GM12878 (cell line): Measurements from ENCODE around the gene JPH4. TPM values are rescaled to one million over a fixed set of nuclear protein-coding genes. Genes with fewer than 3 reads are reported as not detected.

ENCODE experiments used
- ATAC-seq: fragments of 200-7000 bp; cut with Tn5 transposase; 3 replicates; pipeline ENCODE4 v1.9.1; 2020; ENCODE audit warnings: mild to moderate bottlenecking, moderate library complexity
- BruUV-seq: library from RNA; stranded (reverse); fragments of 400-500 nt; replicated peaks from 2 replicates; lab custom pipeline; 2021; lab: Mats Ljungman, UMichigan
- CTCF ChIA-PET: fragments of 300-600 bp; sonication (Branson Sonifier 250); formaldehyde crosslinking; extraction: SDS; loops from one replicate; lab custom pipeline; 2021; ENCODE audit warnings: inconsistent platforms; lab: Yijun Ruan, JAX
- POLR2A ChIA-PET: fragments of 350-600 bp; formaldehyde crosslinking; extraction: SDS; loops from one replicate; lab custom pipeline; 2021; ENCODE audit warnings: inconsistent platforms; lab: Charles Lee
- RAD21 ChIA-PET: fragments of 300-600 bp; sonication (Branson Sonifier 250); formaldehyde crosslinking; loops from one replicate; lab custom pipeline; 2023; ENCODE audit warnings: antibody characterized with exemption; ENCODE audit not compliant: unreplicated experiment; lab: Charles Lee
- SMC1A ChIA-PET: fragments of 300-600 bp; sonication (Branson Sonifier 250); formaldehyde crosslinking; loops from one replicate; lab custom pipeline; 2023; ENCODE audit not compliant: unreplicated experiment, uncharacterized antibody; lab: Charles Lee
- DNase-seq: peaks from one replicate; pipeline ENCODE4 v3.0.0-alpha.2; 2011; ENCODE audit warnings: low read depth, low spot score
- FAIRE-seq: peaks from 3 replicates; lab custom pipeline; 2011; peaks lifted over from hg19 to GRCh38; lab: Jason Lieb, UNC
- H2AFZ ChIP-seq: 2 replicates; pipeline ENCODE4 v1.6.0; 2011; ENCODE audit warnings: low read depth, low read length, control low read depth; ENCODE audit not compliant: control insufficient read depth
- H3K27ac ChIP-seq: 2 replicates; pipeline ENCODE4 v1.5.1; 2011; ENCODE audit warnings: control low read depth; ENCODE audit not compliant: control insufficient read depth, insufficient read depth
- H3K27me3 ChIP-seq, 2 experiments: replicated peaks in 1 of 2; 2 replicates each; pipeline versions ENCODE4 v1.6.0 to v1.6.1; 2011; ENCODE audit warnings: low read length in 1 of 2; ENCODE audit not compliant: control insufficient read depth in 2 of 2, insufficient read depth in 2 of 2
- H3K36me3 ChIP-seq, 2 experiments: 2 replicates each; pipeline ENCODE4 v1.5.1; 2011; ENCODE audit warnings: low read length in 1 of 2; ENCODE audit not compliant: control insufficient read depth in 2 of 2, insufficient read depth in 2 of 2
- H3K4me1 ChIP-seq: 2 replicates; pipeline ENCODE4 v1.6.1; 2011; ENCODE audit warnings: mild to moderate bottlenecking, low read length, moderate library complexity, mixed read lengths; ENCODE audit not compliant: control insufficient read depth, insufficient read depth
- H3K4me2 ChIP-seq: 2 replicates; pipeline ENCODE4 v1.6.0; 2011; ENCODE audit warnings: control low read depth; ENCODE audit not compliant: control insufficient read depth, insufficient read depth
- H3K4me3 ChIP-seq: fragments of 200-600 bp; sonication (generic); 2 replicates; pipeline ENCODE4 v1.5.1; 2016
- H3K79me2 ChIP-seq: 2 replicates; pipeline ENCODE4 v1.6.0; 2011; ENCODE audit warnings: low read length; ENCODE audit not compliant: control insufficient read depth, insufficient read depth
- H3K9ac ChIP-seq: 2 replicates; pipeline ENCODE4 v1.8.0; 2011; ENCODE audit warnings: low read length, control low read depth, mixed read lengths; ENCODE audit not compliant: control insufficient read depth, insufficient read depth
- H3K9me3 ChIP-seq: replicated peaks from 3 replicates; pipeline ENCODE4 v1.5.1; 2011; ENCODE audit warnings: mild to moderate bottlenecking, low read length; ENCODE audit not compliant: control insufficient read depth, insufficient read depth
- H4K20me1 ChIP-seq: 2 replicates; pipeline ENCODE4 v1.6.0; 2011; ENCODE audit not compliant: control insufficient read depth, insufficient read depth
- EGR1 ChIP-seq, 2 experiments: IDR thresholded peaks; 1 replicate in 1 of 2; 2 replicates in 1 of 2; pipeline ENCODE4 v1.6.1; 2011 to 2012; ENCODE audit warnings: low read depth in 2 of 2, low read length in 2 of 2, borderline replicate concordance in 1 of 2, mild to moderate bottlenecking in 1 of 2, moderate library complexity in 1 of 2
- GATAD2B ChIP-seq: fragments of 450-650 bp; conservative IDR thresholded peaks from 2 replicates; pipeline ENCODE4 v1.6.1; 2017; ENCODE audit warnings: low read depth, mild to moderate bottlenecking, moderate library complexity
- MYB ChIP-seq: fragments of 150-350 bp; IDR thresholded peaks from 2 replicates; pipeline ENCODE4 v1.6.1; 2014; ENCODE audit warnings: mild to moderate bottlenecking, low read depth, low read length, borderline replicate concordance
- NR2C2 ChIP-seq: IDR thresholded peaks from 2 replicates; pipeline ENCODE4 v1.6.1; 2011; ENCODE audit warnings: borderline replicate concordance, low read depth; ENCODE audit not compliant: control insufficient read depth, insufficient read length
- POU2F2 ChIP-seq: IDR thresholded peaks from 3 replicates; pipeline ENCODE4 v1.6.1; 2011; ENCODE audit warnings: low read depth, mild to moderate bottlenecking, low read length, borderline replicate concordance
- RB1 ChIP-seq: fragments of 450-650 bp; formaldehyde crosslinking; IDR thresholded peaks from 2 replicates; pipeline ENCODE4 v1.6.1; 2017; ENCODE audit warnings: mild to moderate bottlenecking, borderline replicate concordance
- TCF7 ChIP-seq: IDR thresholded peaks from 2 replicates; pipeline ENCODE4 v1.6.1; 2014; ENCODE audit warnings: antibody characterized with exemption, borderline replicate concordance
- ZNF217 ChIP-seq: fragments of 450-650 bp; IDR thresholded peaks from 2 replicates; pipeline ENCODE4 v1.6.1; 2017; ENCODE audit warnings: antibody characterized with exemption, mild to moderate bottlenecking
- ZZZ3 ChIP-seq: IDR thresholded peaks from 2 replicates; pipeline ENCODE4 v1.6.1; 2011; ENCODE audit warnings: low read depth; ENCODE audit not compliant: control insufficient read depth, insufficient read length
- WGBS: methylation state at CpG from one replicate; pipeline ENCODE4 v1.1.6; 2016; ENCODE audit warnings: low lambda C conversion rate; ENCODE audit not compliant: insufficient replicate concordance, insufficient coverage; ENCODE audit errors: missing lambda C conversion rate; 5-methylcytosine and 5-hydroxymethylcytosine counted together
- in situ Hi-C: fragments of 300-500 bp; cut with MboI; formaldehyde crosslinking; loops from 9 replicates; pipeline ENCODE4 v1.14.3; 2018; ENCODE audit warnings: mixed read lengths
- intact Hi-C: fragments of 100-400 bp; cut with micrococcal nuclease; formaldehyde crosslinking; loops from one replicate; pipeline ENCODE4 v1.14.2; 2022; ENCODE audit not compliant: unreplicated experiment
- polyA plus RNA-seq, 11 experiments: library from polyadenylated mRNA; depleted of rRNA in 4 of 11; unstranded in 6 of 11; stranded (reverse) in 5 of 11; fragments of >200 nt; fragmentation: Nextera tagmentation in 4 of 11; fragmentation: Illumina TruSeq in 1 of 11; extraction: Ambion mirVana in 4 of 11; extraction: Trizol in 1 of 11; gene quantifications; 1 replicate in 1 of 11; 2 replicates in 10 of 11; pipeline versions ENCODE4 v1.2.1 to v1.2.3, GENCODE V29; 2011 to 2016; ENCODE audit warnings: inconsistent platforms in 2 of 11, missing spikeins in 2 of 11, low read depth in 1 of 11
- total RNA-seq, 4 experiments: library from RNA; depleted of rRNA in 3 of 4; stranded (reverse); fragments of >200 nt in 3 of 4; fragmentation: Illumina TruSeq in 1 of 4; extraction: Trizol in 1 of 4; gene quantifications; 2 replicates each; pipeline versions ENCODE4 v1.2.1 to v1.2.3, GENCODE V29; 2013 to 2021
- TF ChIP-seq, protein P1 (sequence below): IDR thresholded peaks from 2 replicates; pipeline ENCODE4 v1.6.1; 2012; ENCODE audit warnings: low read depth, low read length, improper control_type of control experiment
- TF ChIP-seq, protein P2 (sequence below): IDR thresholded peaks from 2 replicates; pipeline ENCODE4 v1.6.1; 2011; ENCODE audit warnings: mild to moderate bottlenecking, low read depth, low read length, moderate library complexity; ENCODE audit not compliant: insufficient replicate concordance

JPH4 gene
- total and polyA plus RNA-seq, 10 of the 15 experiments (the other 5 are each of a cell fraction or from before 2014, with no cell fraction given) = 0.48 to 10.3 (median 3.8) TPM

DNA sequence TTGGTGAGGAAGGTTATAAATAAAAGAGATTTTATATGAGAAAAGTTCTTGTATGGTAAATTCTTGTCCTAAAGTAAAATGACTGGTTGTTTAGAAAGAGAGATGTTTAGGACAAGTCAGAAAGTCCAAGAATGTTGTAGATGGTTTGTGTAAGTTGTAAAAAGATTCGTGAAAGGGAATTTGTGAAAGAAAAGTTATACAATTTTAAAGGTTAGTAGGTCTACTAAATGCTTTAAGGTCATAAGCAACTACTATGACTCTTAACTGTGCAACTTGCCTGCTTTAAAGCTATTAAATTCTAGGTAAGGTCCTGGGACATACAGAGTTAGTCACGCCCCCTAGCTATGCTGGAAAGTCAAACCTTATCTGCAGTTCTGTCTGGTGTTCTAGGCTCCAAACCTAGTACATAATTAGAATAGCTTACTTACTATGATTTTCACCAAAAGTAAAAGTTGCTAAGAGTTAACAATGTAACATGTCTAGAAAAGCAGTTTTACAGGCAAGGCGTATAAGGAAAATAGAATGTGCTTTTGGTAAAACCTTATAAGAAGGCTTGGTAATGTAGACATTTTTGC, 46.3 kb upstream of the JPH4 start:
- no TSS peak for BruUV-seq
- in situ Hi-C loops = no loop called here
- SMC1A ChIA-PET = interaction anchor here (1.0 kb wide), 1 partner anchor 13 kb away, joined by 3 read pairs; no protein-coding TSS in a partner anchor

DNA sequence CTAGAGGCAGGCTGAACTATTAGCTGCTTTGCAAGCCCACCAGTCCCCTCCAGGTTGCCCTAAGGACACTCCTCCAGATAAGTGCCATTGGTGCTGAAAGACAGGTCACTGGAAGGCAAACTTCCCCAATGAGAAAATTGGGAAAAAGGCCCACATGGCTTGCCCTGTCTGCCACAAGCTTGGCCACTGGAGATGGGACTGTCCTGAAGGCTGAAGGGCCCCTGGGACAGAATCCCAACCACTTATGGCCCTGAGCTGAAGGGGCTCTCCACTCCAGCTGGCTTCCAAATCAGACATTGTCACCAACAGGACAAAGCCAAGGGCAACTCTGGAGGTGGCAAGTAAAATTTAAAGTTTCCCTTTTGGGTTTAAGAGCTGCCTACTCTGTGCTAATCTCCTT, 45.4 kb upstream of the JPH4 start:
- no peaks in the 10 kb centered on the region for H3K36me3 ChIP-seq
- in situ Hi-C loops = no loop called here
- TF ChIP-seq EGR1 (IDR thresholded peaks at IDR 0.05; ENCODE audit: borderline replicate concordance in 1 of 2, low read depth in 2 of 2, low read length in 2 of 2) (no peak), GATAD2B (no peak), NR2C2 (no peak), ZNF217 (no peak), POU2F2 (no peak), RB1 (no peak), TCF7 (no peak)
- TF ChIP-seq, protein P1, sequence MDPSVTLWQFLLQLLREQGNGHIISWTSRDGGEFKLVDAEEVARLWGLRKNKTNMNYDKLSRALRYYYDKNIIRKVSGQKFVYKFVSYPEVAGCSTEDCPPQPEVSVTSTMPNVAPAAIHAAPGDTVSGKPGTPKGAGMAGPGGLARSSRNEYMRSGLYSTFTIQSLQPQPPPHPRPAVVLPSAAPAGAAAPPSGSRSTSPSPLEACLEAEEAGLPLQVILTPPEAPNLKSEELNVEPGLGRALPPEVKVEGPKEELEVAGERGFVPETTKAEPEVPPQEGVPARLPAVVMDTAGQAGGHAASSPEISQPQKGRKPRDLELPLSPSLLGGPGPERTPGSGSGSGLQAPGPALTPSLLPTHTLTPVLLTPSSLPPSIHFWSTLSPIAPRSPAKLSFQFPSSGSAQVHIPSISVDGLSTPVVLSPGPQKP = no peak
- TF ChIP-seq, protein P2, sequence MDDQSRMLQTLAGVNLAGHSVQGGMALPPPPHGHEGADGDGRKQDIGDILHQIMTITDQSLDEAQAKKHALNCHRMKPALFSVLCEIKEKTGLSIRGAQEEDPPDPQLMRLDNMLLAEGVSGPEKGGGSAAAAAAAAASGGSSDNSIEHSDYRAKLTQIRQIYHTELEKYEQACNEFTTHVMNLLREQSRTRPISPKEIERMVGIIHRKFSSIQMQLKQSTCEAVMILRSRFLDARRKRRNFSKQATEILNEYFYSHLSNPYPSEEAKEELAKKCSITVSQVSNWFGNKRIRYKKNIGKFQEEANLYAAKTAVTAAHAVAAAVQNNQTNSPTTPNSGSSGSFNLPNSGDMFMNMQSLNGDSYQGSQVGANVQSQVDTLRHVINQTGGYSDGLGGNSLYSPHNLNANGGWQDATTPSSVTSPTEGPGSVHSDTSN = no peak
- TF ChIP-seq, all 136 proteins: peak for 0
- no peaks in the 10 kb centered on the region for H3K4me1 ChIP-seq
- no TSS peak for BruUV-seq
- no peak for FAIRE-seq
- H2AFZ ChIP-seq = no peak overlapping the region
- peaks cover 6% of the 10 kb centered on the region for H3K9me3 ChIP-seq
- no peak for DNase-seq
- no peak overlapping the region for H3K4me3 ChIP-seq
- no peaks in the 10 kb centered on the region for H3K27me3 ChIP-seq
- H3K9ac ChIP-seq = no peak overlapping the region
- POLR2A ChIA-PET = no interaction called here
- no peak for ATAC-seq
- intact Hi-C loops = no loop called here
- no peaks in the 10 kb centered on the region for H3K79me2 ChIP-seq
- no peaks in the 10 kb centered on the region for H4K20me1 ChIP-seq
- CTCF ChIA-PET = interaction anchor here (6.6 kb wide), 1 partner anchor 9 kb away, joined by 49 read pairs; no protein-coding TSS in a partner anchor
- RAD21 ChIA-PET = interaction anchor here (1.0 kb wide), 1 partner anchor 35 kb away, joined by 3 read pairs; no protein-coding TSS in a partner anchor
- H3K4me2 ChIP-seq = no peak overlapping the region
- SMC1A ChIA-PET = no interaction called here
- H3K27ac ChIP-seq = no peak overlapping the region

More for the DNA sequence above, 46.3 kb upstream of the JPH4 start:
- no peaks in the 10 kb centered on the region for H3K79me2 ChIP-seq
- DNase-seq = no peak
- no peak overlapping the region for H2AFZ ChIP-seq
- H3K4me1 ChIP-seq = no peaks in the 10 kb centered on the region
- TF ChIP-seq MYB (no peak), ZZZ3 (no peak)
- ChIA-PET POLR2A (no interaction called here), CTCF (interaction anchor here (1.9 to 6.6 kb wide), 3 partner anchors 8 to 41 kb away, joined by 5 to 49 read pairs (median 8); no protein-coding TSS in a partner anchor), RAD21 (interaction anchor here (1.0 kb wide), 1 partner anchor 36 kb away, joined by 3 read pairs; no protein-coding TSS in a partner anchor)
- no peak overlapping the region for H3K4me2 ChIP-seq
- intact Hi-C loops = no loop called here
- ATAC-seq = no peak
- H4K20me1 ChIP-seq = no peaks in the 10 kb centered on the region
- H3K9ac ChIP-seq = no peak overlapping the region
- FAIRE-seq = no peak
- no peak overlapping the region for H3K27ac ChIP-seq
- H3K36me3 ChIP-seq = no peaks in the 10 kb centered on the region
- 41% methylated on average over 3 of the region's 3 CpGs for WGBS
- no peak overlapping the region for H3K4me3 ChIP-seq
- H3K9me3 ChIP-seq = peaks cover 6% of the 10 kb centered on the region
- no peaks in the 10 kb centered on the region for H3K27me3 ChIP-seq
